HG03469 (cell line): ENCODE measurements around the gene ULK3.

Experiments used
- ATAC-seq: cut with Tn5 transposase; IDR thresholded peaks from one replicate; pipeline ENCODE4 v1.9.1; 2021; ENCODE audit warnings: mild to moderate bottlenecking, moderate library complexity, moderate number of reproducible peaks; ENCODE audit not compliant: unreplicated experiment

ULK3 gene

DNA sequence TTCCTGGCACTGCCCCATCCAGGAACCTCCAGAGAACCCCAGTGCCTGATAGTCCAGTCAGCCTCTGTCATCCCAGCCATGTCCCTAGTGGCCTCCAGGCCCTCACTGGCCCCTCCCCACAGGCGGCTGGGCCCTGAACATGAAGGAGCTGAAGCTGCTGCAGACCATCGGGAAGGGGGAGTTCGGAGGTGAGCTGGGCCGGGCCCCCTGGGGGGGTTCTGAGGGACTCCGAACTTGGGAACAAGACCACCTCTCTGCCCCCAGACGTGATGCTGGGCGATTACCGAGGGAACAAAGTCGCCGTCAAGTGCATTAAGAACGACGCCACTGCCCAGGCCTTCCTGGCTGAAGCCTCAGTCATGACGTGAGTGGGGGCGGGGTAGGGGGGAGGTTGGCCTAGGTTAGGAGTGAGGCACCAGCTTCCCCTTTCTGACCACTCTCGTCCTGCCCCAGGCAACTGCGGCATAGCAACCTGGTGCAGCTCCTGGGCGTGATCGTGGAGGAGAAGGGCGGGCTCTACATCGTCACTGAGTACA lies 42.3 kb downstream of the ULK3 start:
- no peak for ATAC-seq

DNA sequence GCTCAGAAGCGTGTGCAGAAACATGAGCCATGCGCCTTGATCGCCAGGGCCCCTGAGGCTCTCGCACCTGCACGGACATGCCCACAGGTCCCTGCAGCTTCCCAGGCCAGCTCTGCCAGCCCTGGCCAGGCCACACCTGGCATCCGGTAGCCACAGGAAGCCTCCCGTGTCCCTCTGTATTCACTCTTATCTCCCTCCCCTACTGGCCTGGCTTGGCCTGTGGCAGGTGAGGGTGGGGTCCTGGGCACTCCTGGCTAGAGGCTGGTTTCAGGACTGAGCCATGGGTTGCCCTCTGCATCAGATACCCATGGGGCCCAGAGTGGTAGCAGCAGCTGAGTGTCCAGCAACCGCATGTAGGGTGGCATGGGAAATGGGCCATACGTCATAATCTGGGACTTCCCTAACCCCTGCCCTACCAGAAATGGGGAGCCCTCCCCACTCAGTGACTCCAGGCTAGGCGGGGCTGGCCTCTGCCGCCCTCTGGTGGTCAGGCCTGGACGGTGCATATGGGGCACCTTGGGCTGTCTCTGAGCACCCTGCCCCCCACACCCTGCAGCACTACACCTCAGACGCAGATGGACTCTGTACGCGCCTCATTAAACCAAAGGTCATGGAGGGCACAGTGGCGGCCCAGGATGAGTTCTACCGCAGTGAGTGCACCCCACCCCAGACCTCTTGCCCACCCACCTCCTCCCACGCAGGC lies 42.9 kb downstream of the ULK3 start:
- no peak for ATAC-seq

DNA sequence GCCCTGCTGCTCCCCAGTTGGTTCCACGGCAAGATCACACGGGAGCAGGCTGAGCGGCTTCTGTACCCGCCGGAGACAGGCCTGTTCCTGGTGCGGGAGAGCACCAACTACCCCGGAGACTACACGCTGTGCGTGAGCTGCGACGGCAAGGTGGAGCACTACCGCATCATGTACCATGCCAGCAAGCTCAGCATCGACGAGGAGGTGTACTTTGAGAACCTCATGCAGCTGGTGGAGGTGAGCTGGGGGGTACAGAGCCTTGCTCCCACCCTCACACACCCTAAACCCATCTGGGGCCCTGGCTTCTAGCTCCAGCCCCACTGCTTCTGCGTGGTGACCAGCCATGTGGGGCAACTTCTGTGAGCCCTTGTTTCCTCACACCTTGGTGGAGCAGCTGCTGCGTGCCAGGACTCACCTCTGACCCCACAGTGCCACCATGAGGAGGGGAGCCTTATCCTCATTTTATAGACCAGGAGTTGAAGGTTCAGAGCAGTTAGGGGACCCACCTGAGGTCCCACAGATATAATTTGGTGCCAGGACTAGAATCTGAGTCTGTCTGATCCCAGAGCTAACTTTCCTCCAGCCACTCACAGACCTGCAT lies 43.6 kb downstream of the ULK3 start:
- ATAC-seq, result no peak

DNA sequence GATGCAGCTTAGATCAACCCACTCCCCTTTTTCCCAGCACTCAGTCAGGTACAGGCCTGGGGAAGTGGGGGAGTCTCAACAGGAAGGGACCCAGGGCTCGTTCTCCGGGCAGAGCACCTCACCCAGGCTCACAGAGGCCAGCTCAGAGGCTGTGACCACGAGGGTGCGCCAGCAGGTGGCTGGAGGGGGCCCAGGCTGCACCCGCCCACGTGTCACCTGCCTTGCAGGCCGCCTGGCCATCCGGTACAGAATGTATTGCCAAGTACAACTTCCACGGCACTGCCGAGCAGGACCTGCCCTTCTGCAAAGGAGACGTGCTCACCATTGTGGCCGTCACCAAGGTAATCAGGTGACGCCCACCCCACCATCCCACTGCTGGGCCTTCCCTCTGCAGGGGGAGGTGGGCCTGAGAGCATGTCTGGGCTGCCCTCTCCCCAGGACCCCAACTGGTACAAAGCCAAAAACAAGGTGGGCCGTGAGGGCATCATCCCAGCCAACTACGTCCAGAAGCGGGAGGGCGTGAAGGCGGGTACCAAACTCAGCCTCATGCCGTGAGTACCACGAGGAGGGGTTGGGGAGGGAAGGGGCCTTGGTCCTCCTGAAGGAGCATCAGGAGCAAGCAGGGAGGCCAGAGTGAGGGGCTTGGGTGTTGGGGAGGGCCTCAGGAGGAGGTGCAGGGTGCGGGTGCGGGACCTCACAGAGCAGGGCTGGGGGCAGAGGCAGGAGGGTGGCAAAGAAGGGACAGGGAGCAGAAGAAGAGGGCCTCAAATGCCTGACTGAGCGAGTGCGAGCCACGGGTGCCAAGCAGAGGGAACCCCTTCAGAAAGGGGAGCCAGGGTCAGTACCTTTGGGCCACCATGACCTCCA lies 44.3 kb downstream of the ULK3 start:
- ATAC-seq, result no peak

DNA sequence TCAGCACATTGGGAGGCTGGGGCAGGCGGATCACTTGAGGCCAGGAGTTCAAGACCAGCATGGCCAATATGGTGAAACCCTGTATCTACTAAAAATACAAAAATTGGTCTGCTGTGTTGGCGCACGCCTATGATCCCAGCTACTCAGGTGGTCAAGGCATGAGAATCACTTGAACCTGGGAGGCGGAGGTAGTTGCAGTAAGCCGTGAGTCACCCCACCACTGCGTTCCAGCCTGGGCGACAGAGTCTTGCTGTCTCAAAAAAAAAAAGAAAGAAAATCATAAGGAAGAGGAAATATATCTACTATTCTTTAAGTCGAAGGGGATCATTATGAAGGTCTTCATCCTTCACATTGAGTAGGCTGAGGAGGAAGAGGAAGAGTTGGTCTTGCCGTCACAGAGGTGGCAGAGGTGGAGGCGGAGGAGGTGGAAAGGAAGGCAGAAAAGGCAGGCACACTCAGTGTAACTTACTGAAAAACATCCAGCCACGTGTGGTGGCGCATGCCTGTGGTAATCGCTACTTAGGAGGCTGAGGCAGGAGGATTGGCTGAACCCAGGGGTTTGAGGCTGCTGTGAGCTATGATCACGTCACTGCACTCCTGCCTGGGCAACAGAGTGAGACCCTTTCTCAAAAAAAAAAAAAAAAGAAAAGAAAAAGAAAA lies 46.9 kb downstream of the ULK3 start:
- ATAC-seq, result no peak

DNA sequence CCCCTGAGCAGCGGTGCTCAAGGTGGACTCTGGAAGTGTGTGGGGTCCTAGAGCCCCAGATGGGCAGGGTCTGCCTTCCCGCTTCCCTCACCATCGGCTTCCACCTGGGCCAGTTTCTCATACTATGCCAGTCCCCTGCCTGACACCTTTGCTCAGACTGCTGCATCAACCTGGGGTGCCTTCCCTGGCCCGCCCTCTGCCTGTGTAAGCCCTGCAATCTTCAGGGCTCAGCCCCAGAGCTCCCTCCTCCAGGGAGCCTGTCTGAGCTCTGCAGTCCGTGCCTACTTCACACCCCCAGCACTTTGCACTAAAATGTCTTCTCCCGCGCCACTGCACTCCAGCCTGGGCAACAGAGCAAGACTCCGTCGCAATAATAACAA lies 48.0 kb downstream of the ULK3 start:
- ATAC-seq, result no peak

DNA sequence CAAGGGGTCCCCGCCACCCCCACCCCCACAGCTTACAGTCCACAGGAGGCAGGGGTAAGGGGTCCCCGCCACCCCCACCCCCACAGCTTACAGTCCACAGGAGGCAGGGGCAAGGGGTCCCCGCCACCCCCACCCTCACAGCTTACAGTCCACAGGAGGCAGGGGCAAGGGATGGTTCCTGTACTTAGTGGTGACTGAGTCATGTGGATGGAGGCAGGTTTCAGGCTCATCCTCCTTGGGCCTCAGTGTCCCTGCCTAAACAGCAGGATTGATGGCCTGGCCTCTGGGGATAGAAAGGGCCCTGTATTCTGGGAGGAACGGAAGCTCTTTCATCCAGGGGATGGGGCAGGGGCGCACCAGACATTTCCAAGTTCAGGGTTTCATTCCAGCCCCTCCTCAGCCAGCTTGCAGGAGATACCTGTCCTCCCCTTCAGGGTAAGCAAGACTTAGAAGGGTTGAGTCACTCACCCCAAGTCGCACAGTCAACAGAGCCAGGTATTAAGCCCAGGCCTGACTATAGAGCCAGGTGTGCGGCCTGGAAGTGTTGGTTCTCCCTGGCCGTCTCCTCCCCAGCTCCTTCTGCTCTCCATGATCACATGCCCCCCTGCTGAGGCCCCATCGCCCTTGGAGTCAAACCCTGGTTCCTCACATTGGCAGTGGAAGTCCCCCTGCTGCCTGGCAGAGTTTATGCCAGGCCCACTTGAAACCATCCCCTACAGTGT lies 48.5 kb downstream of the ULK3 start:
- no peak for ATAC-seq

DNA sequence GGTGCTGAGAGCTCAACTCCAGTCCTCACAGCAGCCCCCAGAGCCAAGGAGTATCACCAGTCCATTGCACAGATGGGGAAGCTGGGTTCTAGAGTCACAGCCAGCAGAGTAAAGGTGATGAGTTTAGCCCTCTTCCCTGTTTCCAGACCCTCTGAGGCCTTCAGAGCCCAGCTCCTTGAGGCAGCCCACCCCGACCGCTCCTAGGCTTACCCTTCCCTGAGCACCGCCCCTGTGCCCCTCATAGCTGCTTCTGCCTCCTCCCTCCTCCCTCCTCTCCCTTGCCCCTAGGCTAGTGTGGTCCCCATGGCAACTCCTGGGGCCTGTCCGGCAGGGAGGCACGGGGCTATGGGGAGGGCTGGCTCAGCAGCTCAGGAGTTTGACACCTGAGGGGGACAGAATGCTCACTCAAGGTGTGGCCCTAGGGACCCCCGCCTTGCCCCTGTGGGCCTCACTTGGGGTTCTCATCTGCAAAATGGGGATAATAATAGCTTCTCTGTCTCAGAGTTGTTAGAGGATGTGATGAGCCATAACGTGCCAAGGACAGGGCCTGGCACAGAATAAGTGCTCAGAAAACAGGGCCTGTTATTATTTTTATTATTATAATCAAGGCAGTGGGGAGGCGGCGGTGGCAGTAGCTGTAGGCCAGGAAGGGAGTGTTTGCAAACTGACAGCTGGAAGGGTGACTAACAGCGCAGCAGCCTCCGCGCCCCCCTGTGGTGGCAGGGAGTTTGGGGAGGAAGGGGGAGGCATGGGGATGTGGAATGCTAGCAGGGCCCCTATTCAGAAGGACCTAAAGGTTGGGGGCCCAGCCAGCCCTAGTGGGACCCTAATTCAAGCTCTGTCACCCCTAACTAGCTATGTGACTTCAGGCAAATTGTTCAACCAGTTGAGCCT lies 49.6 kb downstream of the ULK3 start:
- ATAC-seq, result no peak

DNA sequence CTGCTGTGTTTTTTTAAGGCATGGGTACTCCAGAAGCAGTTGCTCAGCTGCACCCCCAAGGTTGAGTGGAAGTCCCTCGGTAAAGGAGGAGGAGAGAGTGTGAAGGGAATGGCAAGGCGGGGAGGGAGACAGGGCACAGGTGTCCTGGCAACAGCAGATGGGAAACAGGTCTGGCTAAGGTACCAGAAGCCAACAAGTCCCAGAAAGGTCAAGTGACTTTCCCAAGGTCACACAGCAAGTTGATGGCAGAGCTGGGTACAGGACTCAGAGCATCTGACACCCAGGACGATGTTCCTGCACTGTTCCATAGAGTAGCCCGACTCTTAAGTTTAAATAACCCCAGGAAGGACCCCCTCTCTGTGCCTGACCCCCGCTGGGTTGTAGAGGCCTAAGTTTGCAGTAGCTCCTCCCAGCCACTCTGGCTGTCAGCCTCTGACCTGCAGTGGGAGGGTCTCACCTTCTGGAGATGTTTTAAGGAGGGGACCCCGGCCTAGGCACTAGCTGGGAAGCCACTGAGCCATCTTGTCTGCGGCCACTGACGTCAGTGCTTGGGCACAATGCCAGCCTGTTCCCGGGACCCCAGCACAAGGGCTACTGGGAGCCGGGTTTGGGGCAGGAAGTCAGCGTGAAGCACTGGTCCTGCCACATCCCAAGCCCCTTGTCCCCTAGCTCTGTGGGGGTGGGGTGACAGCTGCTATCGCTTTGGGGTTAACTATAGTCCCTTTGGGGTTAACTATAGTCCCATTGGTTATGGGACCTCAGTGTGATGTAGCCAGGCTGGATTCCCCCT lies 50.5 kb downstream of the ULK3 start:
- ATAC-seq, result no peak

DNA sequence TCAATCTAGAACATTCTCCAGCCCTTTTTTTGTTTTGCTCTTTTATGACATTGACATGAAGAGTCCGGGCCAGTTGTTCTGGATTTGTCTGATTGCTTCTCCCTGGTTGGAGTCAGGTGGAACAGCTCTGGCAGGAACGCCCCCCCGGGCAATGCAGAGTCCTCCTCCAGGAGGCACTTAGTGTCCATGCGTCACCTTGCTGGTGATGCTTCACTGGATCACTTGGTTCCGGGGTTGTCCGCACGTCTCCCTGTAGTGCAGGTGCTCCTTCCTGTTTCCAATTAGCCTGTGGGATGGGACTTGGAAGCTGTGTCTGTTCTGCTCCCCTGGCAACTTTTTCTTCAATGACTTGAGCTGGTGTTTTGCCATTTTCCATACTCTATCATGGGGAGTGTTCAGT lies 51.3 kb downstream of the ULK3 start:
- no peak for ATAC-seq

DNA sequence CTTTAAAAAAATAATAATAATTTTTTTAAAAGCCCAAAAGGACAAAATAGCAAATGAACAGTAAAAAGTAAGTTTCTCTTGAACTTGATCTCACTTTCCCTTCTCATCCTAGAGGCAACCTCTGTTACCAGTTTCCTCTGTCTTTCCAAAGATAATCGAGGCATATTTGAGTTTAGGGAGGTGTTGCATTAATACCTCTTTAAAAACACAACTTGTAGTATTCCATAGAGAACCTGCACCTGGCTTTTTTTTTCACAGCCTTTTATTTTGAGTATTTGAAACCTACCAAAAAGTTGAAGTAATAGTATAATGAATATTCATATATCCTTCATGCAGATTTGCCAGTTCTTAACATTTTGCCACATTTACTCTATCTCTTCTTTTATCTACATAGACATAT lies 51.9 kb downstream of the ULK3 start:
- ATAC-seq, result no peak

DNA sequence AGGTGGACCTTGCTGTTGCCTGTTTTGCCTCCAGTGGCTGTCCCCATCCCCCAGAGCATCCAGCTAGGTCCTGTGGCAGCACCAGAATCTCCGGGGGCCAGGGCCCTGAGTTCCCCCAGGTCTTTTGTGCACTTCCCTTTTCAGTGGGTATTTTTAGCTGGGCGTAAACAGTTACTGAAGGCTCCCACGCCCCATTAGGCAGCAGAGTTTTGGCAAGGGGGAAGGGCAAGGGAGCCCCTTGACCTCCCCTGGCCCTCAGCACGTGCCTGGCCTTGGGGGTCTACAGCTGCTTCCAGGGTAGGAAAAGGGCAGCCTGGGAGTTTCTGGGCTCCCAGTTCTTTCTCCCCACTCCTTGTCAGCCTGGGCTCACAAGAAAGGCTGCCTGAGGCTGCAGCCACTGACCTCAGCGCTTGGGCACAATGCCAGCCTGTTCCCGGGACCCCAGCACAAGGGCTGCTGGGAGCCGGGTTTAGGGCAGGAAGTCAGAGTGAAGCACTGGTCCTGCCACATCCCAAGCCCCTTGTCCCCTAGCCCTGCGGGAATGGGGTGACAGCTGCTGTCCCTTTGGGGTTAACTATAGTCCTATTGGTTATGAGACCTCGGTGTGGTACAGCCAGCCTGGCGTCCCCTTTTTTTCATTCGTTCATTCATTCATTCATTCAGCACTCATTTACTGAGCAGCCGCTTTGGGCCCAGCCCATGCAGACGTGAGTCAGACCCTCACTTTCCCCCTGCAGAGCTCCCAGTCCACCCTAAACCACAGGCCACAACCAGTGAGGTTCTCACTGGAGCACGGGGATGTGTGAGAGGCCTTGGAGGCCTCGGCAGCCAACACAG lies 52.7 kb downstream of the ULK3 start:
- ATAC-seq, result no peak

DNA sequence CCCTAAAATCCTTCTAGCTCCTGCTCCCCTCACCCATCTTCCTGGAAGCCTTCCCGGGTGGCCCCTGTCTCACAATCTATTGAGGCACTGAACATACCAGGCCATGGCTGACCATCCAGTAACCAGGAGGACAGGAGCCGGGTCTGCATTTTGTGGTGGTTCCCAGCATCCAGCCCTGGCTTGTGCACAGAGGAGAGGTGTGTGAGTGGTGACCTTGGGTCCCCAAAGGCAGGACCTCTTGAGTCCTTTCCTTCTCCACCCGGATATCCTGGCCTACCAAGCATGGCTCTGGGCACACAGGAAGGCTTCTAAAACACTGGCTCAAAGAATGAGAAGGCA lies 53.2 kb downstream of the ULK3 start:
- no peak for ATAC-seq

DNA sequence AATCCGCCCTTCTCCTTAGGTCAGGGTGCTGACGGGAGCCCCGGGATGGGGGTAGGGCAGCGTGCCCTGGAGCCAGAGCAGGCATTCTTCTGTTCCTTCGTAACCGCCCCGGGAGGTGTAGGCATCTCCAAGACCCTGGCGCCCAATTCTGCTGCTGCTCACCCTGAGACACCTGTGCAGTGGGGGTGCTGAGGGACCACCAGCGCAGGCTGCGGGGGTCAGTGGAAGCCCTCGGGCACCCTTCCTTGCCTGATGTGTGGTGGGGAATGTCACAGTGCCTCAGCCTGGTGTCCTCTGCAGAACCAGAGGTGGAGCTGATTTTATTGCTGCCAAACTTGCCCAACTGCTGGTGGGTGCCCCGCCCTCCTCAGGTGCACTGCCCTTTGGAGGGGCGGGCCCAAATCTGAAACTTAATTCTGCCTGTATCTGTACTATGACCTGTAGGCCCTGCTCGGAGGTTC lies 53.8 kb downstream of the ULK3 start:
- no peak for ATAC-seq

DNA sequence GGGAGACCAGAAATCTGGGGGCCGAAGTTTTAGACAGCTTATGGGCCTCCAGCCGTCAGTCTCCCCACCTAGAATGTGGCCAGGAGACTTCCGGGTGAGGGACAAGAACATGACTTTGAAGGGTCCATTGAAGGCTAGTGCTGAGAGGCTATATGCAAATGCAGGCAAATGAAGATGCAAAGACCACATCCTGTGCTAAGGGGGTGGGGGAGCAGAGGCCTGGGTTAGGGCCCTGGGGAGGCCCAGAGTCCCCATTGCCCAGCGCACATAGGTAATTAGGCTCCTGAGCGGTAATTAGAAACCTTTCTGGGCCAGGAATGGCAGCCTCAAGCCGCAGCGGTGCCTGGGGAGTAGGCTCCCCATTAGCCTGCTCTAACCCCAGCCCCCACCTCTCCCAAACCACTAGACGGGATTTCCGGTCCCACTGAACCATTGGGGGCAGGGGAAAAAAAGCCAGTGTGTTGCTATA lies 54.2 kb downstream of the ULK3 start:
- ATAC-seq, result no peak

DNA sequence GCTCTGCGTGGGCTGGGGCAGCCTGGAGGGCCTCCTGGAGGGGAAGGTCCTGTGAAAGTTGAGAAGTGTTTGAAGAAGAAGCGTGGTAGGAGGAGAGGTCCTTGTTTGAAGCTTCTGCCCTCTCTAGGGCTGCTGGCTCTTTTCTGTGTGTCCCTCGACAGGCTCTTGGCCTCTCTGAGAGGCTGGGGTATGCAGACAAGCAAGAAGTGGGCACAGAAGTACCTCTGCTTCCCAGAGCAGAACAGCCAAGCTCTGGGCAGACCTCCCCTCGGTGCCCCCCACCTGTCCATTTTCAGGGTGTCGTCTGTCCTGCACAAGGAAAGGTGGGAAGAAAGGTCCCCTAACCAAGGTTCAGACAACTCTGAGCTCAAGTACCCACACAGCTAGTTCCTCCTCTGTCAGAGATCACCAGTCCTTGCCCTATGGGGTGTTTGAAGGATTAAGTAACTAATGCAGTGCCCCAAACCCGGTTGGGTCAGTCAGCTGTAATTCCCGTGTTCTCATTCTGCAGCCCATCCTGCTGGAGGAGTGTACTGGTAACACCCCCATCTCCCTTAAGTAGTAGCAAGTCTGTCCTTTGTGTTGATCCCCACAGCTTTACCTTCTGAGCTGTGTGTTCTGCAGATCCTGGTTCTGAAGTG lies 54.8 kb downstream of the ULK3 start:
- ATAC-seq, result no peak
